Astrocyte of the spinal cord (primary cell): Measurements from ENCODE around the gene DYNC1I1.

Source experiments
- DNase-seq: peaks from one replicate; pipeline ENCODE4 v3.0.0; 2011; ENCODE audit warnings: low read depth, low spot score
- H3K4me3 ChIP-seq: 2 replicates; pipeline ENCODE4 v1.5.1; 2011; ENCODE audit warnings: low read depth, mild to moderate bottlenecking, low read length, moderate library complexity
- CTCF ChIP-seq: IDR thresholded peaks from 2 replicates; pipeline ENCODE4 v1.5.1; 2012; ENCODE audit warnings: low read depth, mild to moderate bottlenecking, low read length, inconsistent platforms
- in situ Hi-C: cut with HindIII; loops from 2 replicates; pipeline ENCODE4 v1.10.0; 2017; ENCODE audit warnings: low sequenced_read_pairs

Gene DYNC1I1

DNA sequence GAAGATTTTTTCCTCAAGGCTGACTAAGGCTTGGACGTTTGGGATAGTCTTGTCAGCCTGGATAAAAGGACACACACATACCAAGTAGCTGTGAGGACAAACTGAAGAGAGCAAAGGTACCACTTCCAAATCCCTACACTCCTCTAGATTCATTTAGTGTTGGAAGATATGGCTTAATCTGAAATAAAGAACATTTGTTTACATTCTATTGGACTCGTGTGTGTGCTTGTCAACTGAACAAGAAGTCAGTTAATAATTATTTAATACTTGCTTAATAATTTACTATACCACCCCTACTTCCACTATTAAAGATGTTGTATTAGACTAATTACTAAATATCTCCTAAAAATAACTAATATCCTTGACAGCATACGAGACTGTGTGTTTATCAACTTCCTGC, 23.3 kb upstream of the DYNC1I1 start:
- in situ Hi-C loops: no loop called here
- no peak for TF ChIP-seq CTCF
- no peak overlapping the region for H3K4me3 ChIP-seq
- no peak for DNase-seq

- in situ Hi-C loops: no loop called here
Measured at GRCh38 chr7:95749515-95749914, 22.8 kb upstream of the DYNC1I1 start.

DNA sequence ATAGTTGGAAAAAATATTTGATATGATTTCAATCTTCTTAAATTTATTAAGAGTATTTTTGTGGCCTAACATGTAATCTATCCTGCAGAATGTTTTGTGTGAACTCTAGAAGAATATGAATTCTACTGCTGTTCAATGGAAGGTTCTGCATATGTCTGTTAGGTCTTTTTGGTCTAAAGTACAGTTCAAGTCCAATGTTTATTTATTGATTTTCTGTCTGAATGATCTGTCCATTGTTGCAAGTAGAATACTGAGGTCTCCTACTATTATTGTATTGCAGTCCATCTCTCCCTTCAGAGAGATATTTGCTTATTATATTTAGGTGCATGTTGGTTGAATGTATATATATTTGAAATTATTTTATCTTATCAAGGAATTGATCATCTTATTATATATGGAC, 18.9 kb upstream of the DYNC1I1 start:
- in situ Hi-C loops: no loop called here
- TF ChIP-seq CTCF: no peak
- H3K4me3 ChIP-seq: no peak overlapping the region
- no peak for DNase-seq

More at GRCh38 chr7:95749515-95749914, 22.8 kb upstream of the DYNC1I1 start:
- no peak overlapping the region for H3K4me3 ChIP-seq
- DNase-seq: no peak
- no peak for TF ChIP-seq CTCF

GRCh38 chr7:95755277-95755934, 16.9 kb upstream of the DYNC1I1 start:
- in situ Hi-C loops: no loop called here
- H3K4me3 ChIP-seq: no peak overlapping the region
- DNase-seq: no peak
- TF ChIP-seq CTCF: no peak

DNA sequence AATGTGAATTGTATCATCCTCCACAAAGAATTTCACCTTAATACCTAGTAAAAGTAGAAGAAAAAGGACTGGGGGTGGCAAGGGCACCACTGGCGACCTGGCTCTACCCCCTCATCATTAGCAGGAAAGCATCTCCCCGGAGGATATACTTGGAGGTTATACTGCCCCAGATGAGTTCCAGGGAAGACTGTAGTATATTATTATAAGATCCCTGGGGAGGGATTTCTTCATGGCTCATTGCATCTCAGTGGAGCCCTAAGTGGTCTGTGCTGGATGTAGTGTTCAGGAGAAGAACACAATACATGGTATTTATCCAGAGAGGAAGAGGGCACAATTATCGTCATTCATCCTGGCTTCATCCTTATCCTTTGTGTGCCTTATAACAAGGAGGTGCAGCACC, 14.2 kb upstream of the DYNC1I1 start:
- in situ Hi-C loops: no loop called here
- H3K4me3 ChIP-seq: no peak overlapping the region
- no peak for DNase-seq
- TF ChIP-seq CTCF: no peak

GRCh38 chr7:95766086-95766485, 6.3 kb upstream of the DYNC1I1 start:
- H3K4me3 ChIP-seq: no peak overlapping the region
- no peak for DNase-seq
- in situ Hi-C loops: no loop called here
- no peak for TF ChIP-seq CTCF
